Measurements from ENCODE around the gene TNFRSF6B. TPM values are rescaled to one million over a fixed set of nuclear protein-coding genes. Genes with fewer than 3 reads are reported as not detected.
A peak's percentile ranks its signal among the peaks of the same experiment; 100 is the strongest.
"Not testable (repeated sequence)": the region's sequence is repeated elsewhere in the genome, so short reads cannot be mapped to it uniquely, and the experiment has no call there.

TNFRSF6B gene
- total RNA-seq, 1 donor from 2014 or later = 817 TPM

DNA sequence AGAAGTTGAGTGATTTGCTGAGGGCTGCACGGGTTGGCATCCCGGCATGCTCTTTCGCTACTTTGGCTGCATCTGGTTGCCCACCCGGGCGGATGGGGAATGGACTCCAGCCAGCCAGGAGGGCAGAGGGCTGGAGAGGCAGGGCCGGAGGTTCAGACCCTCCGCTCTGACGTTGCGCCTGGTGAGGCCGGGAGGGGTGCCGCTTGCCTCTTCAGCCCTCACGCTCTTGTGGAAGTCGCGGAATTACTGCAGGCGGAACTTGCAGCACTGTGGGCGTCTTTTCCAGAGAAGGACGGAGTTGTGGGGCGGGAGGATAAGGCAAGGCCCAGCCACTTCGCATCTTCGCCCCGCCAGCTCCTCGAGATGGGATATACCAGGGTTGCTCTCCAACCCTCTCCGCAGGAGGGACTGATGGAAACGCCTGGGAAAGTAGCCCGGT is 37.7 kb upstream of the TNFRSF6B start:
- TF ChIP-seq, protein P1, sequence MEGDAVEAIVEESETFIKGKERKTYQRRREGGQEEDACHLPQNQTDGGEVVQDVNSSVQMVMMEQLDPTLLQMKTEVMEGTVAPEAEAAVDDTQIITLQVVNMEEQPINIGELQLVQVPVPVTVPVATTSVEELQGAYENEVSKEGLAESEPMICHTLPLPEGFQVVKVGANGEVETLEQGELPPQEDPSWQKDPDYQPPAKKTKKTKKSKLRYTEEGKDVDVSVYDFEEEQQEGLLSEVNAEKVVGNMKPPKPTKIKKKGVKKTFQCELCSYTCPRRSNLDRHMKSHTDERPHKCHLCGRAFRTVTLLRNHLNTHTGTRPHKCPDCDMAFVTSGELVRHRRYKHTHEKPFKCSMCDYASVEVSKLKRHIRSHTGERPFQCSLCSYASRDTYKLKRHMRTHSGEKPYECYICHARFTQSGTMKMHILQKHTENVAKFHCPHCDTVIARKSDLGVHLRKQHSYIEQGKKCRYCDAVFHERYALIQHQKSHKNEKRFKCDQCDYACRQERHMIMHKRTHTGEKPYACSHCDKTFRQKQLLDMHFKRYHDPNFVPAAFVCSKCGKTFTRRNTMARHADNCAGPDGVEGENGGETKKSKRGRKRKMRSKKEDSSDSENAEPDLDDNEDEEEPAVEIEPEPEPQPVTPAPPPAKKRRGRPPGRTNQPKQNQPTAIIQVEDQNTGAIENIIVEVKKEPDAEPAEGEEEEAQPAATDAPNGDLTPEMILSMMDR (conservative IDR thresholded peaks at IDR 0.05; ENCODE audit: low read depth, low read length) = no peak
- DNase-seq (ENCODE audit: low read depth) = no peak
- peak overlapping the region; percentile 75 for H3K4me3 ChIP-seq (ENCODE audit: low read depth, low read length)

DNA sequence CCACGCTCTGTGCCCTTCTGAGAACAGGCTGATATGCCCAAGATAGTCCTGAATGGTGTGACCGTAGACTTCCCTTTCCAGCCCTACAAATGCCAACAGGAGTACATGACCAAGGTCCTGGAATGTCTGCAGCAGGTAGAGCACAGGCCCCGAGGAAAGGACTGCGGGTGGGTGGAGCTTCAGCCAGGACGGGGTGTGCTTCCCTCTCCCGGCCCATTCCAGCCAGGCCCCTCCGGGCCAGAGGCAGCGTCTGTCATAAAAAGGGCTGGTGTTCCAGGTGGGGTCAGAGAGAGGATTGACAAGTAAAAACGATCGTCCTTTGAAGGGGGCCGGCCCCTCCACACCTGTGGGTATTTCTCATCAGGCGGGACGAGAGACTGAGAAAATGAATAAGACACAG is 37.1 kb upstream of the TNFRSF6B start:
- TF ChIP-seq, protein P1 (conservative IDR thresholded peaks at IDR 0.05; ENCODE audit: low read depth, low read length) = no peak

DNA sequence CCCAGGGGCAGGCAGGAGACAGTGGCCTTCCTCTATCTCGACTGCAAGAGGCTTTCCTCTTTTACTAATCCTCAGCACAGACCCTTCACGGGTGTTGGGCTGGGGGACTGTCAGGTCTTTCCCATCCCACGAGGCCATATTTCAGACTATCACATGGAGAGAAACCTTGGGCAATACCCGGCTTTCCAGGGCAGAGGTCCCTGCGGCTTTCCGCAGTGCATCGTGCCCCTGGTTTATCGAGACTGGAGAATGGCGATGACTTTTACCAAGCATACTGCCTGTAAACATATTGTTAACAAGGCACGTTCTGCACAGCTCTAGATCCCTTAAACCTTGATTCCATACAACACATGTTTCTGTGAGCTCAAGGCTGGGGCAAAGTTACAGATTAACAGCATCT is 36.3 kb upstream of the TNFRSF6B start:
- not testable (repeated sequence) for H3K4me3 ChIP-seq (ENCODE audit: low read depth, low read length); DNase-seq (ENCODE audit: low read depth)

More for the DNA sequence above, 37.1 kb upstream of the TNFRSF6B start:
- DNase-seq (ENCODE audit: low read depth) = no peak
- H3K4me3 ChIP-seq (ENCODE audit: low read depth, low read length) = peak overlapping the region; percentile 75

DNA sequence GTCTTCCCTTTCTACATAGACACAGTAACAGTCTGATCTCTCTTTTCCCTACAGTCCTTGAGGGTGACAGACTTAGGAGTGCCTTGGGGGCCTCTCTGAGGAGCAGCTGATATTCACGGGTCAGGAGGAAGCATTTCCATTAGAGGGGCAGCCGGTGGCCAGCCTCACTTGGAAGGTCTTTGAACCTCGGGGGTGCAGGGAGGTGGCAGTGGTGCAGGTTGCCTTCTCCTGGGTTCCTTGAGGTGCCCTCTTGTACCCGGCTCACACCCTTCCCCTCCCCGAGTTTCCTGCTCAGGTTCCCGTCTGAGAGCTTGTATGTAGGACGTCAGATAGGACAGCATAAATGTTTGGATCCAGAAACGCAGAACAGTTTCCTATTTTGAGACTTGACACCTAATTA is 35.8 kb upstream of the TNFRSF6B start:
- no peak for DNase-seq (ENCODE audit: low read depth)
- TF ChIP-seq, protein P1 (conservative IDR thresholded peaks at IDR 0.05; ENCODE audit: low read depth, low read length) = no peak
- H3K4me3 ChIP-seq (ENCODE audit: low read depth, low read length) = no peak overlapping the region

DNA sequence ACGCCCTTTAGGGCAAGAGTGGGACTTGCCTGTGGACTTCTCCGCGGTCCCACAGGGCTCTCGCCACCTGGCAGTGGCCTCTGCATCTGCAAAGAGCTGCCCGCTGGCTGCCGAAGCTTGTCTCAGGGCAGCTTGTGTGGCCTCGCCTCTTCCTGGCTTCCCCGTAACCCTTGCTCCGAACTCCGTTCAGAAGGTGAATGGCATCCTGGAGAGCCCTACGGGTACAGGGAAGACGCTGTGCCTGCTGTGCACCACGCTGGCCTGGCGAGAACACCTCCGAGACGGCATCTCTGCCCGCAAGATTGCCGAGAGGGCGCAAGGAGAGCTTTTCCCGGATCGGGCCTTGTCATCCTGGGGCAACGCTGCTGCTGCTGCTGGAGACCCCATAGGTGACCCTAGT is 35.3 kb upstream of the TNFRSF6B start:
- TF ChIP-seq, protein P1 (conservative IDR thresholded peaks at IDR 0.05; ENCODE audit: low read depth, low read length) = no peak
- DNase-seq (ENCODE audit: low read depth) = no peak
- H3K4me3 ChIP-seq (ENCODE audit: low read depth, low read length) = no peak overlapping the region

DNA sequence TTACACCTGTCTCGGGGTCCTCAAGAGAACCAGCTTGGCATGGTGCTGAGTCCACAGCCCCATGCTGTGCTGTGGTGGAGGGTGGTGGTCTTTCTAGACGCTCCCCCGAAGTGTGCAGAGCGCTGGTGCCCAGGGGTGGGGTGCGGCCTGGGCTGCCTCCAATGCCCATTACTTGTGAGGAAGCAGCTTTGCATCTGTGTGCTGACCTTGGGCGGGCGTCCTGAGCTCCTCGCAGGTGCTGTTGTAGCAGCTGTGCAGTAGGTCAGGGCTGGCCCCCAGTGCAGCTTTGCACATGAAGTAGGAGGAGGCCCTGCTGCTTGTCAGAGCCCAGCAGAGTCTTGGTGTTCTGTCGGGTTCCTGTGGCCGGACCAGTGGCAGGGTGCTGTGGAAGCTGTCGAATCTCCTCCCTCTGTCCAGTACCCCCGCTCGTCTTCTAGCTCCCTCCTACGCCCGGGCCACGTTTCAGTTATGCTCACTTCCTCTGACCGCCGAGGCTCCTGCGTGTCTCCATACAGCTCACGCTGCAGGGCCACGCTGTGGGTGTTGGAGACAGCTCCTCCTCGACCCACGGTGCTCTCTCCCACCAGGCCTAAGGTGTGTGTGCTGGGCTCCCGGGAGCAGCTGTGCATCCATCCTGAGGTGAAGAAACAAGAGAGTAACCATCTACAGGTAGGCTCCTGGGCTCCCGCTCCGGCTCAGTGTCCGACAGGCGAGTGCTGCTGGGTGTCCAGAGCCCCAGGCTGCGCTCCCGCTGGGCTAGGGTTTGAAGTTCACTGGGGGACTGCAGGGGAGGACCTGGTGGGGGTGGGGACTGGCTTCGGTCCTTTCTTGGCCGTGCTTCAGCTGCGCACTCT is 34.3 kb upstream of the TNFRSF6B start:
- TF ChIP-seq, protein P1 (conservative IDR thresholded peaks at IDR 0.05; ENCODE audit: low read depth, low read length) = no peak
- H3K4me3 ChIP-seq (ENCODE audit: low read depth, low read length) = no peak overlapping the region
- DNase-seq (ENCODE audit: low read depth) = no peak

DNA sequence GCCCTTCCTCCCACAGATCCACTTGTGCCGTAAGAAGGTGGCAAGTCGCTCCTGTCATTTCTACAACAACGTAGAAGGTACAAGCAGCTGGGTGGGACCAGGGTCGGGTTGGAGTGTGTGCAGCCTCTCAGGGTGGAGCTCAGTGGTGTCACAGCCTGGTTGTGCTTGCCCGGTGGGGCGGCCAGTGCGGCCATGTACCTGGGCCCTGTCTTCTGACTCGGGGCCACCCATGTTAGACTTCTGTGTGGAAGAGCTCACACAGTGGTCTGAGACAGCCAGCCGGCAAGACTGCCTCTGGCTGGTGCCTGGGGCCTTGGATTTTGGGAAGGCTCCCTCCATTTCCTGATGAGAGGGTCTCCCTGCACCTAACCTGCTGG is 33.7 kb upstream of the TNFRSF6B start:
- no peak overlapping the region for H3K4me3 ChIP-seq (ENCODE audit: low read depth, low read length)
- TF ChIP-seq, protein P1 (conservative IDR thresholded peaks at IDR 0.05; ENCODE audit: low read depth, low read length) = no peak
- no peak for DNase-seq (ENCODE audit: low read depth)

Measured in epithelial cell of proximal tubule (primary cell).